Stimulated activated CD4-positive, alpha-beta T cell treated with anti-CD3 and anti-CD28 coated beads, Interleukin-15, amount 100 ng/mL, for 24 hours (primary cell): ENCODE results near the gene TDRD1.
"Not testable (repeated sequence)": the region's sequence is repeated elsewhere in the genome, so short reads cannot be mapped to it uniquely, and the experiment has no call there.

Source experiments
- DNase-seq: peaks from one replicate; pipeline ENCODE4 v3.0.0-alpha.2; 2020

The TDRD1 gene

GRCh38 chr10:114179148-114179547, at the start of gene TDRD1:
Gene TDRD1 (plus strand): TSS chr10:114179353. CDS start chr10:114187832, 8,479 bp downstream.
- no peak for DNase-seq

GRCh38 chr10:114131094-114131493, 48.1 kb upstream of the TDRD1 start:
- DNase-seq = no peak

- DNase-seq = no peak
These were observed 43.7 kb upstream of the TDRD1 start for GRCh38 chr10:114135476-114135875.

- no peak for DNase-seq
These were observed 40.6 kb upstream of the TDRD1 start for GRCh38 chr10:114138581-114138980.

- no peak for DNase-seq
These were observed 39.1 kb upstream of the TDRD1 start for GRCh38 chr10:114140036-114140435.

GRCh38 chr10:114140827-114141226, 38.3 kb upstream of the TDRD1 start:
- DNase-seq = not testable (repeated sequence)

- DNase-seq = no peak
These were observed 37.1 kb upstream of the TDRD1 start for GRCh38 chr10:114142018-114142417.

- DNase-seq = no peak
These were observed 36.0 kb upstream of the TDRD1 start for GRCh38 chr10:114143160-114143559.

GRCh38 chr10:114149476-114149875, 29.7 kb upstream of the TDRD1 start:
- DNase-seq = not testable (repeated sequence)

GRCh38 chr10:114151486-114151885, 27.7 kb upstream of the TDRD1 start:
- DNase-seq = no peak

- DNase-seq = no peak
These were observed 27.3 kb upstream of the TDRD1 start for GRCh38 chr10:114151892-114152291.

- no peak for DNase-seq
These were observed 21.2 kb upstream of the TDRD1 start for GRCh38 chr10:114157912-114158311.

- no peak for DNase-seq
These were observed 16.1 kb upstream of the TDRD1 start for GRCh38 chr10:114163062-114163461.

- no peak for DNase-seq
These were observed 13.1 kb upstream of the TDRD1 start for GRCh38 chr10:114166043-114166442.

- no peak for DNase-seq
These were observed 12.7 kb upstream of the TDRD1 start for GRCh38 chr10:114166494-114166893.

GRCh38 chr10:114167985-114168384, 11.2 kb upstream of the TDRD1 start:
- no peak for DNase-seq

- DNase-seq = no peak
These were observed 10.6 kb upstream of the TDRD1 start for GRCh38 chr10:114168450-114169009.

GRCh38 chr10:114172216-114172615, 6.9 kb upstream of the TDRD1 start:
- DNase-seq = no peak

GRCh38 chr10:114172776-114173602, 6.2 kb upstream of the TDRD1 start:
- no peak for DNase-seq

GRCh38 chr10:114173603-114173920, 5.6 kb upstream of the TDRD1 start:
- no peak for DNase-seq

- DNase-seq = peak; percentile 99
These were observed 5.0 kb upstream of the TDRD1 start, which contains the start of gene CCDC186 for GRCh38 chr10:114173921-114174694. Gene CCDC186 (minus strand): TSS chr10:114174203. CDS start chr10:114163268, 10,935 bp downstream.

GRCh38 chr10:114174695-114175188, 4.4 kb upstream of the TDRD1 start:
- DNase-seq = no peak

GRCh38 chr10:114175667-114176066, 3.5 kb upstream of the TDRD1 start:
- no peak for DNase-seq

GRCh38 chr10:114176511-114176910, 2.6 kb upstream of the TDRD1 start:
- no peak for DNase-seq
